Posterior vena cava (tissue), 2 donors: ENCODE data around the gene SHF. TPM values are rescaled to one million over a fixed set of nuclear protein-coding genes. Genes with fewer than 3 reads are reported as not detected.

Experiments used
- DNase-seq: peaks from one replicate; pipeline ENCODE4 v3.0.0-alpha.2; 2020; ENCODE audit warnings: low spot score
- intact Hi-C, 2 donors: fragments of 100-400 bp; cut with DNase I; formaldehyde crosslinking; loops; one replicate each; pipeline versions ENCODE4 v1.14.1 to v1.14.2; 2022 to 2023
- total RNA-seq, 2 donors: library from RNA; stranded (reverse); fragmentation: NEBNext Ultra II Directional; extraction: Animal tissue kit (Norgen Biotek cat#: 25700); gene quantifications; one replicate each; pipeline ENCODE4 v1.2.1, GENCODE V29; 2021
- donor health status: DM: yes; HTN: yes; CAD: no.
- donor health status: DM: yes; HTN: yes; CAD: no.

The SHF gene
- total RNA-seq, 2 donors from 2014 or later, result 8.0 to 8.5 TPM

DNA sequence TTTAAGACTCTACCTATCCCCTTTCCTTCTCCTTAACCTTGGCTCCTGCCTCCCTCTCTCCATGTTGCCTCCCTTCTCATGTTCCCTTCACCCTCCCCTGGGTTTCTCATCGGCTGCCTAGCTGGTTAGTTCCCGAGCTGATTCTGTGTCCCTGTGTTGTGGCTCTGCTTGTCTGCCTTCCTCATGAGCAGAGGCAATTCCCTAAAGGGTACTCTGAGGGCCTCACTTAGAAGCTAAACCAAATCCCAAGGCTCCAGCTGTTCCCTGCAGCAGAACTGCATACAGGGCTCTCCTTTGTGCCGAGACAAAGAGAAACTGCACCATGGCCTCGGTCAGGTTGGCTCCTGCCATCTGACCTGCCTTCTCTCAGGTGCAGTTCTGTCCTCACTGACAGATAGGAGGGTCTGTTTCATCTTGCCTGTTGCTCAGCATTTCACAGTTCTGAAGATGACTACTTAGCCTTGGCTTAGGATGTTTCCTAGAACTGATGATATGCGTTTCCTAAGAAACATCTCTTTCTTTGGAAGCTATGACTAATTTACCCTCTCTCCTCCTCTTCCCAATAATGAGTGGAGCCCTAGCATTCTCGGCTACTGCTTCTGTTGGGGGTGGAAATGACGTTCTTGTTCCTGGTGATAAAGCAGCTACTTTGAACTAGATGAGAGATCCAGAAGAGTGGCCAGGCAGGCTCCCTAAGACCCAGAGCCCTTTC is 30.9 kb downstream of the SHF start:
- intact Hi-C loops, result no loop called here

DNA sequence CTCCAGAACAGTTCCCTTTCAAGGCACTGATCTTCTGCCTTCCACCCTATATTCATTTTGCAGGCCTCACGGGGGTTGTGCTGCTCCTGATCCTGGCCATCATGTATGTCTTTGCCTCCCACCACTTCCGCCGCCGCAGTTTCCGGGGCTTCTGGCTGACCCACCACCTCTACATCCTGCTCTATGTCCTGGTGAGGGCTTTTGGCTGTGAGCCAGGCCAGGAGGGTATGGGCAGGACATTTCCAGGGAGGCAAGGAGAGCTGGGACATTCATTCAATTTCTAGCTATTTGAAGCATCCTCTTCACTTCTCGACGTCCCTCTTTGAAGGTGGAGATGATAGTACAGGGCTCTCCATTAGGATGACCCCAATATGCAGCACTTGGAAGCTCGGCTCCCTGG is 32.0 kb downstream of the SHF start:
- DNase-seq, result no peak
- intact Hi-C loops, result no loop called here

More for the DNA sequence above, 30.9 kb downstream of the SHF start:
- DNase-seq, result no peak

DNA sequence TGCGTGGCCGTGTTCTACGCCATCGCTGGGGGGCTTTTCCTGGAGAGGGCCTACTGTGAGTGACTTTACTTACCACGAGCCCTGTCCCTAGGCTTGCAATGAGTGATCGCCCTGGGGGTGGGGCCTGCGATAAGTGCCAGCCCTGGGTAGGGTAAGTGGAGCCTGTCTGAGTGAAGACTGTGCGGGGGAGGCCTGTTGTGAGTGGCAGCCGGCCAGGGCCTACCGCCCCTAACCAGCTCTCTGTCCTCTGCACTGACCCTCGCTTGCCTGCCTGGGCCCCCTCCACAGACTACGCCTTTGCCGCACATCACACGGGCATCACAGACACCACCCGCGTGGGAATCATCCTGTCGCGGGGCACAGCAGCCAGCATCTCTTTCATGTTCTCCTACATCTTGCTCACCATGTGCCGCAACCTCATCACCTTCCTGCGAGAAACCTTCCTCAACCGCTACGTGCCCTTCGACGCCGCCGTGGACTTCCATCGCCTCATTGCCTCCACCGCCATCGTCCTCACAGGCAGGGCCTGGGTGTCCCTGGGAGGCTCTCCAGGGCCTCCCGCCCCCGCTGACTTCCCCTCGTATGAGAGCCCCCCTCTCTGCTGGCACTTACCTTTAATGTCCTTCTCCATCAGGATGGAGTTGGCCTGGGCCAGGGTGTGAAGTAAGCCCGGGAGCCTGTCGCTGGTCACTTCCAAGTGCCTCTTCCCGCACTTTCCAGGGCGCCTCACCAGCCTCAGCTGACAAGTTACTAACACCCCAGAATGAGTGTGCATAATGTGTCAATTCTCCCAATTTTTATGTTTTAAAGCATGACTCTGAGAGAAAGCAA is 35.6 kb downstream of the SHF start:
- DNase-seq, result no peak
- intact Hi-C loops, result no loop called here

DNA sequence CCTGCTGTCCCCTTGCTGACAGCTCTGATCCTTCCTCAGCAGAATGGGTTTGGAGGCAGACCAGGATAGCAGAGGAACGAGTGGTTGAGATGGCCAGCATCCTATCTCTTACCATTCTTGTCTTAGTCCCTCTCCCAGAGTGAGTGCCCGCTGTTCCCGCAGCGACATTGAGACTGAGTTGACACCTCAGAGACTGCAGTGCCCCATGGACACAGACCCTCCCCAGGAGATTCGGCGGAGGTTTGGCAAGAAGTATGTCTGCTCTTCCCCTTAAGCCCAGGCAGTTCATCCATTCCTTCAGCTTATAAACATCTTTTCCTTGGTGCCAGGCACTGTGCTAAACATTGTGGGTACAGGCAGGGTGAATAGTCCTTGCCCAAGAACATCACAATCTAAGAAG is 36.8 kb downstream of the SHF start:
- no peak for DNase-seq
- intact Hi-C loops, result no loop called here

DNA sequence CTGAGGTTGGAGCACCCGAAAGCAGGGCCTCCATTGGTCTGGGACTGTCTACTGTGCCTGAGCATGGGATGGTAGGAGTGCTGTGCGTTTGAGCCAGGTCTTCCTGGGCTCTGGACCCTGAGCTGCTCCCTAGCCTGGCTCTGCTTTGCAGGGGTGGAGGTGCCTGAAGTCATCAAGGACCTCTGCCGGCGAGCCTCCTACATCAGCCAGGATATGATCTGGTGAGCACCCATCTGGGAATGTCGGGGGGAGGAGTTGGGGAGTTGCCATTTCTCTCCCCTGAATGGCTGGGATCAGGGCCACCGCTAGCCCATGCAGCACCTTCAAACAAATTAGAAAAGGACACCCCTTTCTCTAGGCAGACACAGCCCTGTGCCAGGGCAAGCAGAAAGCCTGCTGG is 37.3 kb downstream of the SHF start:
- intact Hi-C loops, result no loop called here
- DNase-seq, result no peak

DNA sequence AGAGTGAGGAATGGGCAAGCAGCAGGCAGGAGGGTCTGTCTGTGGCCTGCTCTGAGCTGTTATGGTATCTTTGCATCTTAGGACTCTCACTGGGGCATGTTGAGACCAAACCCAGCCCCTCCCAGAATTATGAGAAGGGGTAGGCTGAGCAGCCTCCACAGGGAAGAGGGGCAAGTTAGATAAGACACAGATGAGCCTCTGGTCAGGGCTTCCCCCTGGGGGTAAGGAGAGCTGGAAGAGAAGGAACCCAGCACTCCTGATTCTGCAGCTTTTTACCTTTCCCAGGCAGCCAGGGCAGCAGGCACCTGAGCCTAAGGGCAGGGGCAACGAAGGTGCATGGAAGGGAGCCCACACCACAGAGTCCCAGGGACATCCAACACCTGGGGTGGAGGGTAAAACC is 38.7 kb downstream of the SHF start:
- peak; percentile 49 for DNase-seq
- intact Hi-C loops, result no loop called here

DNA sequence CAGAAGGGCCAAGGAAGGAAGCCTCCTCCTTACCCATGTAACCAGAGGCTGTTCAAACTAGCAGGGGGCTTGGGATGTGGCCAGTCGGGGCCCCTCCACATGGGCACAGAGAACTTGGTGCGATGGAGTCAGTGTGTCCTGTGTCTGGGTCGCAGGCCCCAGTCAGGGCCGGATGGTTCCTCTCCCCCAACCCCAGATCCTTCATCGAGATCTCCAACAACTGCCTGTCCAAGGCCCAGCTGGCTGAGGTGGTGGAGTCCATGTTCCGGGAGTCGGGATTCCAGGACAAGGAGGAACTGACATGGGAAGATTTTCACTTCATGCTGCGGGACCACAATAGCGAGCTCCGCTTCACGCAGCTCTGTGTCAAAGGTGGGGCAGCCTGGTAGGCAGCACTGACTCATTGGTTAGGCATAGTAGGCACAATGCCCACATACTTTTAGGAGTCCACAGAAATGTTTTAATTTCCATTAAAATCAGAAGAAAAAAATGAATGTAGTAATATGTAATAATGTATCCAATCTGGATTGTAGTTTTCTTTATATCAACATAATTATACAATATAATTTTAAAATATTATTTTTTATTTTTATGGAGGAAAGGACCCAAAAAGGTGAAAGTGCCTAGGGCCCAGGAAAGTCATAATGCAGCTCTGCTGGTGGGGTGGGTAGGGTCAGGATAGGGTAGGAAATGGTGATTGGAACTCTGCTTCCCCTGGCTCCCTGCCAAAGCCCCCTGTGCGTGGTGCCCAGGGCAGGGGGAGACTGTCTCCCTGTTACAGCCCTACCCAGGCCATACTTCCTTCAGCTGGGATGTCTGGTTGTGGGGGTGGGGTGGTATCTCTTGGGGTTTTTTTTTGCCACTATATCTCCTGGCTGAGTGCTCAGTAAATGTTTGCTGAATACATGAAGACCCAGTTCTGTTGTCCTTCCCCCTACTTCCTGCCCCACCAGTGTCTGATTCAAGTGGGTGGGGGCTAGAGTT is 39.4 kb downstream of the SHF start:
- peak; percentile 72 for DNase-seq
- intact Hi-C loops, result no loop called here

DNA sequence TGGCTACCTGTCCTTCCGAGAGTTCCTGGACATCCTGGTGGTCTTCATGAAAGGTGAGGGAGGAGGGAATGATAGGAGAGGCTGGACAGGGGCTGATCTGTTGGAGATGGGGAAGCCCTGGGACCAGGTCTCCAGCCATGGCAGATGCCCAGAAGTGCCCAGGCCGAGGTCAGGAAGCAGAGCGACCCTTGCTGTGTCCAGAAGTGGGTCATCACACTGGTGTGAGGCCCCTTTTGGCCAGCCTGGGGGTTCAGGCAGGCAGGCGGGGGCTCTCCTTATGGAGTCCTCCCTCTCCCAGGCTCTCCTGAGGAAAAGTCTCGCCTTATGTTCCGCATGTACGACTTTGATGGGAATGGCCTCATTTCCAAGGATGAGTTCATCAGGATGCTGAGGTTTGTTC is 40.2 kb downstream of the SHF start:
- intact Hi-C loops, result no loop called here
- peak; percentile 64 for DNase-seq

DNA sequence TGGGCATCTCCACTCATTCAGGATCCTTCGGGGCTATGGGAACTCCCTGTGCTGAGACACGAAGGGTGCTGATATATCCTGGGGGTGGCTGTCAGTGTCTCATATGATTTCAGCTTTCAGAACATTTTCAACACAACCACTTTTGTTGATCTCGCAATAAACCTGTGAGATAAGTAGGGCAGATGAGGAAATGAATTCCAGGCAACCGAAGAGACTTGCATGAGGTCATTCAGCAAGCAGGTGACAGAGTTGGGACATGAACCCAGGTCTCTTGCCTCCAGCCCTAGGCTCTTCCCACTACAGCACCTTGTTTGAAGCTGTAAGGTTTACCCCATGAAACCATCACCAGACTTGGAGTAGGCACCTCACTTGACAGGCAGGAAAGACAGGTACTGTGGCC is 41.4 kb downstream of the SHF start:
- intact Hi-C loops, result no loop called here
- DNase-seq, result peak; percentile 46

DNA sequence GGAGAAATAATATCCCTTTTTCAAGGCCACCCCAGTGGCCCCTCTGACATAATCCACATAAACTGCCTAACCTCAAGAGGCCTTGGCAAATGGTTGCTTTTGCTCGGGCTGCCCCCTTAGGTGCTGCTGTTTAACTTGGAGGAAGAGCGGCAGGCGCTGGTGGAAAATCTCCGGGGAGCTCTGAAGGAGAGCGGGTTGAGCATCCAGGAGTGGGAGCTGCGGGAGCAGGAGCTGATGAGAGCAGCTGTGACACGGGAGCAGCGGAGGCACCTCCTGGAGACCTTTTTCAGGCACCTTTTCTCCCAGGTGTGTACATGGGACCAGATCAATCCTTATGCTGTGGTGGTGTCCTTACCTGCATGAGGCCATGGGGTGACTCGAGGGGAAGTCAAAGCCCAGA is 43.0 kb downstream of the SHF start:
- intact Hi-C loops, result no loop called here
- DNase-seq, result peak; percentile 44

DNA sequence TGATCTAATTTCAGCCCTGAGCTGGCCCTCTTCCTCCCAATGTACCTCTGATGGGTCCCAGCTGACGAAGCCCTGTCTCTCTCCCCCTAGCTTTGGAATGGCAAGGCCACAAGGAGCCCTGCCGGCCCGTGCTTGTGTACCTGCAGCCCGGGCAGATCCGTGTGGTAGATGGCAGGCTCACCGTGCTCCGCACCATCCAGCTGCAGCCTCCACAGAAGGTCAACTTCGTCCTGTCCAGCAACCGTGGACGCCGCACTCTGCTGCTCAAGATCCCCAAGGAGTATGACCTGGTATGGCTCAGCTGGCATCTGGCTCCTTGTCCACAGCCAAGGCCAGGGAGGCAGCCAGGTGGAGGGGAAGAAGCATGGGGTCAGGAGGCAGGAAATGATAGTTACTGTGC is 43.8 kb downstream of the SHF start:
- peak; percentile 58 for DNase-seq
- intact Hi-C loops, result no loop called here

DNA sequence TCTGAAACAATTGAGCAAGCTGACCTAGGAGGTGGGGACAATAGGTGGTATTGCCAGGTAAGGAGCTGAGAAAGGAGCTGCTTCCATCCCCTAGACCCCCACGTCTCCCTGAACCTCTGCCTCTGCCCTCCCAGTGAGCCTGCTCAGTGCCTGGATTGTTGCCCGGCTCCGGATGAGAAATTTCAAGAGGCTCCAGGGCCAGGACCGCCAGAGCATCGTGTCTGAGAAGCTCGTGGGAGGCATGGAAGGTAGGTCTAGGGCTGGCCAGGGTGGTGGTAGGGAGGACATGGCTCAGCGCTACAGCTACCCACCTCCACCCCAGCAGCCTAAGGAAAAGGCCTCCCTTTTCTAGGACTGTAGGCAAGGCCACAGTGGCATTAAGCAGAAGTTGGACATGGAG is 44.7 kb downstream of the SHF start:
- no peak for DNase-seq
- intact Hi-C loops, result no loop called here

DNA sequence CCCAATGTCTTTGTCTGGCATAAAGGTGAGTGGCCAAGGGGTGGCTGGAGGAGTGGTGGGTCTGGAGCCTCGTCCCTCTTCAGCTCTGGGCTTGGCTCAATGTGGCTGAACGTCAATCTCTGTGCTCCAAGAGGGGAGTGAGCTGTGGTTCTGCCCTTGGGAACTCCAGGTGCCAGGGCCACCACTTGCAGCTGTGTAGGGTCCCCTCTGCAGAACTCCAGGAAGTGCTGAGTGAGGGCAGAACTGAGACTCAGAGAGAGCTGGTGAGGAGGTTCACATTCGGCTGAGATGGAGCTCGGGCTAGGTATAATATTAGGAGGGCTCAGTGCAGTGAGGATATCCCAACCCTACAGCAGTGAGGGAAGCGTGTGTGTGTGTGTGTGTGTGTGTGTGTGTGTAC is 46.4 kb downstream of the SHF start:
- intact Hi-C loops, result no loop called here
- peak; percentile 54 for DNase-seq

DNA sequence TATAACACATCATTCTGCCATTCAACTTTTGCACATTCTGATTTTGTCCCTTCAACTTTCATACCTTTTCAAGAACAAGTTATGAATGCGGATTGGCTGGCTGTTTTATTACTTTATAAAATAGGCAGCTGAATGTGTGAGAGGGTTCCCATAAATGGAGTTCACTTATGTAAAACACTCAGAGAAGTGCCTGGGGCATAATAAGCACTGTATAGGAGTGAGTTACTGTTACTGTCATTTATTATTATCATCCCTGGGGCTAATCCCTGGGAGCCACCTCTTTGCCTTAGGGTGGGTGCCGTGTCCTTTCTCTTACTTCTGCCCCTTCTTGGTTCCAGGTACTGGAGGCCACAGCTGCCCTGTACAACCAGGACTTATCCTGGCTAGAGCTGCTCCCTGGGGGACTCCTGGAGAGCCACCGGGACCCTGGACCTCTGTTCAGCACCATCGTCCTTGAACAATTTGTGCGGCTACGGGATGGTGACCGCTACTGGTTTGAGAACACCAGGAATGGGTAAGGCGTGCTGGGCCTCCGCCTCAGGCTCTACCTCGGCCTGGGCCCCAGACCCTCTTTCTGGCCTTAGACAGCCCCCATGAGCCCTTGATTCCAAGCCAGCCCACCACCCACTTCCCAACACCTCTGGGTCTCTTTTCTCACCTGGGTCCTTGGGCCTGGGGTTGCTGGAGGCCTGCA is 47.1 kb downstream of the SHF start:
- peak; percentile 53 for DNase-seq
- intact Hi-C loops, result no loop called here

DNA sequence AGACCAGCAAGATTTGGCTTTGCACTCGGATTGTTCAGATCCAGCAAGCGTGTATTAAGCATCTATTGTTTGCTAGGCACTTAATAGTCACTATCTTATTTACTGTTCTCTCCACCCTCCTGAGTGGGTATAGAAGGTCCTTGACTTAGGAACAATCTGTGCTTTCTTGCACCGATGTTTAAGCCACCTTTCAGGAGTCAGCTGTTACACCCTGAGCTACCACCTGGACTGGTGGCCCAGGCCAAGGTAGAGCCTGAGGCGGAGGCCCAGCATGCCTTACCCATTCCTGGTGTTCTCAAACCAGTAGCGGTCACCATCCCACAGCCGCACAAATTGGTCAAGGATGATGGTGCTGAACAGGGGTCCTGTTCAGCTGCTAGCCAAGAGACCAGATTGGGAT is 48.0 kb downstream of the SHF start:
- intact Hi-C loops, result loop anchor here in 1 of 2 donors (5.0 kb wide), 1 partner anchor 948 kb away; no protein-coding TSS in a partner anchor
- DNase-seq, result peak; percentile 61

DNA sequence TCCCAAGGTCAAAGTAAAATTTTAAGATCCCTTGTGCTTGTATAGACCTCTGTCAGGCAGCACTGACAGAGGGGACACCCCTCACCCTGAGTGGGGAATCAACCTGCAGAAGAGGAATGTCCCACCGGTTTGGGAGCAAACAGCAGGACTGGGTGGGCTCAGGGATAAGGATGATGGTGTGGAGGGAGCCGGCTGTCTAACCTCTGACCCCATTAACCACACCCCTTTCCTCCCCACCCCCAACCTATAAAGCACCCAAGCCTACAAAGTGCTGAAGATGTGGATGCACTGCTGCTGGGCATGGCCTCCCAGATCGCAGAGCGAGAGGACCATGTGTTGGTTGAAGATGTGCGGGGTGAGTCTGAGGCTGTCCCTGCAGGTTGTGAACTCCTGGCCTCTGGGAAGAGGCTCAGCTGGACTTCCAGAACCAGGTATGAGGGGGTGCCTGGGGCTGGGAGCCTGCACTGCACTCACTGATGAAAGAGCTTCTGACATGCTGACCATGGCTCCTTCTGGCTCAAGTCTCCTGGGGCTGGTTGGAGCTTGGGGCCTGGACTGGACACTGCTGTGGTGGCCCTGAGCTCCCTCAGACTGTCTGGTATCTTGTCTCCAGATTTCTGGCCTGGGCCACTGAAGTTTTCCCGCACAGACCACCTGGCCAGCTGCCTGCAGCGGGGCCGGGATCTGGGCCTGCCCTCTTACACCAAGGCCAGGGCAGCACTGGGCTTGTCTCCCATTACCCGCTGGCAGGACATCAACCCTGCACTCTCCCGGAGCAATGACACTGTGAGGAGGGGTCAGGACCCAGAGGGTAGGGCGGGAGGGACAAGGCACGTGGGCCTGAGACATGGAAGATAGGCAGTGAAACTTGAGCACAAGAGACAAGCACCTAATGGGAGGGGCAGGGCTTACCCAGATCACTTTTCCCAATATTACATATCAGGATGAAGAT is 48.7 kb downstream of the SHF start:
- DNase-seq, result peak; percentile 68
- intact Hi-C loops, result loop anchor here in 1 of 2 donors (5.0 kb wide), 1 partner anchor 948 kb away; no protein-coding TSS in a partner anchor

DNA sequence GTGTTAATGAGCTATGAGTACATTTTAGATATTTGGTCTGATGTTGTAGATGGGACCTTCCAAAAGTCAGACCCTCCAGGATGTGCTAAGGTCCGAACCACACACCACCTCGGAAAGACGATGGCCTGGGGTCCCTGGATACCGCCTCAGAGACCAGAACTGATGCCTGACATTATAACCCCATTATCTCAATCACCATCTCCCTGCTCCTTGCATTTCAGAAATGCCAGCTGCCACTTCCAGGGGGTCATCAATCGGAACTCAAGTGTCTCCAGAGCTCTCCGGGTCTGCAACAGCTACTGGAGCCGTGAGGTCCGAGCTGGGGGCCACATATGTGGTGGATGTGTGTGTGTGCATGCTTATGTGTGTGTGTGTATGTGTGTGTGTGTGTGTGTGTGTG is 50.1 kb downstream of the SHF start:
- intact Hi-C loops, result loop anchor here in 1 of 2 donors (5.0 kb wide), 1 partner anchor 950 kb away; no protein-coding TSS in a partner anchor
- peak; percentile 61 for DNase-seq

DNA sequence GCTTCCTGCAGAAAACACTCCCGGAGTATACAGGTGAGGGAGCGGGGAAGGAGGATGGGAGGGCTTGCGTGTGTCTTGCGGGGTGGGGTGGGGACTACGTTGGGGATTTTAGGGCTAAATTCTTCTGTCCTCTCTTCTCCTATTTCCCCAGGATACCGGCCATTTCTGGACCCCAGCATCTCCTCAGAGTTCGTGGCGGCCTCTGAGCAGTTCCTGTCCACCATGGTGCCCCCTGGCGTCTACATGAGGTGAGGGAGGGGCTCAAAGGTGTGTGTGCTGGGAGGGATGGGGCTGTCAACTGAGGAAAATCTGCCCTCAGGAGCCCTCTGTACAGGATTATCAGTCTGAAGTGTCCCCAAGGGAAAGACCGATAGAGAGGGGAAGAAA is 51.4 kb downstream of the SHF start:
- intact Hi-C loops, result loop anchor here in 1 of 2 donors (5.0 kb wide), 1 partner anchor 951 kb away; no protein-coding TSS in a partner anchor
- peak; percentile 29 for DNase-seq
